Measurements from ENCODE around the gene RCAN2. TPM values are rescaled to one million over a fixed set of nuclear protein-coding genes. Genes with fewer than 3 reads are reported as not detected.

Gene RCAN2
- total RNA-seq, 4 donors from 2014 or later = 28.7 to 79.1 (median 36.3) TPM

DNA sequence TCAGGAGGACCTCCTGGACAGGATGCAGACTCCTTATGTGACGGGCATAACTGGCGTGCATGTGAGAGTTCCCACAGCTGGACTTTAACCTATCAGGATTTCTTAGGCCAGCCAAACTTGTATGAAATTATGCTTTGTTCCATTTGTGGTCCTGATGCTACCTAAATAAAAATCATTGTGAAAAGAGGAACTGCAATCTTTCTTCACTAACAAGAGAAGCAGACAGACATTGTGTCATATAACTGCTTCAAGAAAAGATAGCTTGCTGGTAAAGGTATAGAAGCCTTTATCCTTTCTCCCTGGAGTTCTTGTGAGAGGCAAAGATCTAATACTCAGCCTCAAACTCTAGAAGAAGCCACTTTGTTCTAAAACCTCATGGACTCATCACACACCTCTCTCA is 233.0 kb downstream of the RCAN2 start:
- no peak overlapping the region for H3K4me3 ChIP-seq
- no peaks in the 10 kb centered on the region for H3K36me3 ChIP-seq
- H3K9me3 ChIP-seq = no peaks in the 10 kb centered on the region
- intact Hi-C loops (cut with DNase I) = no loop called here
- 96% methylated on average over 2 of the region's 2 CpGs for WGBS
- no peaks in the 10 kb centered on the region for H3K27me3 ChIP-seq
- no peak for TF ChIP-seq POLR2A (IDR thresholded peaks at IDR 0.05; ENCODE audit: low read depth)
- TF ChIP-seq POLR2AphosphoS5 (IDR thresholded peaks at IDR 0.05) = no peak
- TF ChIP-seq EP300 (IDR thresholded peaks at IDR 0.05) = no peak
- TF ChIP-seq, protein P1, sequence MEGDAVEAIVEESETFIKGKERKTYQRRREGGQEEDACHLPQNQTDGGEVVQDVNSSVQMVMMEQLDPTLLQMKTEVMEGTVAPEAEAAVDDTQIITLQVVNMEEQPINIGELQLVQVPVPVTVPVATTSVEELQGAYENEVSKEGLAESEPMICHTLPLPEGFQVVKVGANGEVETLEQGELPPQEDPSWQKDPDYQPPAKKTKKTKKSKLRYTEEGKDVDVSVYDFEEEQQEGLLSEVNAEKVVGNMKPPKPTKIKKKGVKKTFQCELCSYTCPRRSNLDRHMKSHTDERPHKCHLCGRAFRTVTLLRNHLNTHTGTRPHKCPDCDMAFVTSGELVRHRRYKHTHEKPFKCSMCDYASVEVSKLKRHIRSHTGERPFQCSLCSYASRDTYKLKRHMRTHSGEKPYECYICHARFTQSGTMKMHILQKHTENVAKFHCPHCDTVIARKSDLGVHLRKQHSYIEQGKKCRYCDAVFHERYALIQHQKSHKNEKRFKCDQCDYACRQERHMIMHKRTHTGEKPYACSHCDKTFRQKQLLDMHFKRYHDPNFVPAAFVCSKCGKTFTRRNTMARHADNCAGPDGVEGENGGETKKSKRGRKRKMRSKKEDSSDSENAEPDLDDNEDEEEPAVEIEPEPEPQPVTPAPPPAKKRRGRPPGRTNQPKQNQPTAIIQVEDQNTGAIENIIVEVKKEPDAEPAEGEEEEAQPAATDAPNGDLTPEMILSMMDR (IDR thresholded peaks at IDR 0.05) = no peak
- peak; percentile 57 for DNase-seq (ENCODE audit: extremely low spot score)
- H3K4me1 ChIP-seq = peaks cover 0 to 18% (median 5%) of the 10 kb centered on the region in 4 donors
- no peak overlapping the region for H3K27ac ChIP-seq (replicated peaks in 1 of 4)

DNA sequence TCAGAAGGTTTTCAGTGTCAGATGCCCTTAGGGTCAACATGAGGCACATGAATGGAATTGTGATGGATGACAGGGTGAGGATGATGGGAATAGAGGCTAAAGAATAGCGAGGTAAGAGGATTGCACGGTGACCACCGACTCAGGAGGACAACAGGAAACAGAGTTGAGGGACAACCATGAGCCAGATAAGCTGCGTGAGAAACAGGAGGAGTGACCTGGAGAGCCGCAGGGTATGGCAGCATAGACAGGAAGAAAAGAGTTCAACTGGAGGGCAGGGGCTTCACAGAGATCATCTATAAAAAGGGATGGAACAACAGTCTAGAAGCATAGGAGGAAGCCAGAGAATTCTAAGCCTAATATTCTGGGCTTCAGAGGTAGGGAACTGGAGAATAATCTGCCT is 235.7 kb downstream of the RCAN2 start:
- WGBS = 71% methylated on average over 5 of the region's 5 CpGs
- no peak overlapping the region for H3K27ac ChIP-seq (replicated peaks in 1 of 4)
- peak; percentile 53 for DNase-seq (ENCODE audit: extremely low spot score)
- H3K27me3 ChIP-seq = no peaks in the 10 kb centered on the region
- H3K4me3 ChIP-seq = no peak overlapping the region
- intact Hi-C loops (cut with DNase I) = no loop called here
- peaks cover 0 to 21% (median 2%) of the 10 kb centered on the region in 4 donors for H3K4me1 ChIP-seq
- TF ChIP-seq POLR2AphosphoS5 (IDR thresholded peaks at IDR 0.05) (no peak), POLR2A (IDR thresholded peaks at IDR 0.05; ENCODE audit: low read depth) (no peak), EP300 (IDR thresholded peaks at IDR 0.05) (no peak)
- TF ChIP-seq, protein P1 (IDR thresholded peaks at IDR 0.05) = no peak
- H3K9me3 ChIP-seq = no peaks in the 10 kb centered on the region
- no peaks in the 10 kb centered on the region for H3K36me3 ChIP-seq

DNA sequence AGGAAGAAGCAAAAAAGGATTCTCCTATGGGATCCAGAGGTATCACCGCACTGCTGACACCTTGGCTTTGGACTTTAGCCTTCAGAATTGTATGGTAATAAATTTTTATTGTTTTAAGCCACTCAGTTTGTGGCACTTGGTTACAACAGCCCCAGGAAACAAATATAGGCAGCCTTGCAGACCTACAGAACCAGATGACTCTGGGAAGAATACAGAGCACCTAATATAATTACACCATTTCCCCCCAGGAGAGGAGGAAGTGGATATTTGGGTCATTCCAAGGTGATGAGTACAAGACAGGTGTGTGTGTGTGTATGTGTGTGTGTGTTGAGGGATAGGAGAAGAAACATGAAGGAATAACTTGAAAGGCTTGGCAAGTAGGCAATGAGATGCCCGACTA is 236.3 kb downstream of the RCAN2 start:
- intact Hi-C loops (cut with DNase I) = no loop called here
- Histone ChIP-seq H3K4me1 (peaks cover 0 to 21% (median 2%) of the 10 kb centered on the region in 4 donors), H3K36me3 (no peaks in the 10 kb centered on the region), H3K4me3 (no peak overlapping the region), H3K9me3 (no peaks in the 10 kb centered on the region), H3K27ac (replicated peaks in 1 of 4) (no peak overlapping the region), H3K27me3 (no peaks in the 10 kb centered on the region)
- DNase-seq (ENCODE audit: extremely low spot score) = peak; percentile 26
- 86% methylated on average over 2 of the region's 2 CpGs for WGBS
- no peak for TF ChIP-seq POLR2A (IDR thresholded peaks at IDR 0.05; ENCODE audit: low read depth)
- TF ChIP-seq, protein P1 (IDR thresholded peaks at IDR 0.05) = no peak
- TF ChIP-seq EP300 (IDR thresholded peaks at IDR 0.05) = no peak

DNA sequence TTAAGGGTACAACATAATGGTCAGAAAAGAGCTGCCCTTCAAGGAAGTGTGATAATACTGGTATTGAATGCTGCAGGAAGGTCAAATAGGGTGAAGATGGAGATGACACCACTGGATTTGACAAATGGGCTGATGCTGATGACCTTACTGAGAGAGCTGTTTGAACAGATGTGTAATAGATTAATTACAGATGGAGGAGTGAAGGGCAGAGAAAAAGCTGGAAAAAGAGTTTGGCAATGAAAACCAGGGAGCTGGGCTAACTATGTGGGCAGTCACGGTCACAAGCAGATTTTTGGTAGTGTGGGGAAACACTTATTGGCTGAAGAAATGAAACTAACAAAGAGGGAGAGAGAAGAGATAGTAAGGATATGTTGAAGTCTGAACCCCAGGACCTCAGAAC is 236.9 kb downstream of the RCAN2 start:
- DNase-seq (ENCODE audit: extremely low spot score) = no peak
- Histone ChIP-seq H3K36me3 (no peaks in the 10 kb centered on the region), H3K4me1 (peaks cover 0 to 21% (median 2%) of the 10 kb centered on the region in 4 donors), H3K27ac (replicated peaks in 1 of 4) (no peak overlapping the region), H3K9me3 (no peaks in the 10 kb centered on the region), H3K4me3 (no peak overlapping the region), H3K27me3 (no peaks in the 10 kb centered on the region)
- WGBS = 64% methylated on average over 1 of the region's 1 CpG
- TF ChIP-seq, protein P1 (IDR thresholded peaks at IDR 0.05) = no peak
- no peak for TF ChIP-seq POLR2AphosphoS5 (IDR thresholded peaks at IDR 0.05)
- TF ChIP-seq EP300 (IDR thresholded peaks at IDR 0.05) = no peak
- TF ChIP-seq POLR2A (IDR thresholded peaks at IDR 0.05; ENCODE audit: low read depth) = no peak
- intact Hi-C loops (cut with DNase I) = no loop called here

All from esophagus muscularis mucosa (tissue), 4 donors.